Renal cortex interstitium (tissue), 11 donors: ENCODE results near the gene SFXN2. TPM values are rescaled to one million over a fixed set of nuclear protein-coding genes. Genes with fewer than 3 reads are reported as not detected.

Source experiments
- DNase-seq, 11 donors: peaks; one replicate each; pipeline ENCODE4 v3.0.0-alpha.2; 2013; ENCODE audit warnings: low read depth in 9 of 11, low spot score in 4 of 11; ENCODE audit errors: extremely low read depth in 1 of 11
- polyA plus RNA-seq, 3 donors: library from polyadenylated mRNA; unstranded; fragments of 120-200 nt; gene quantifications; one replicate each; pipeline ENCODE4 v1.2.1, GENCODE V29; 2013; ENCODE audit not compliant: insufficient read length in 3 of 3

Gene SFXN2
- polyA plus RNA-seq, 3 donors: 52.6 to 61.8 (median 58.4) TPM

GRCh38 chr10:102781921-102782557 lies 67.6 kb downstream of the SFXN2 start:
- no peak for DNase-seq

GRCh38 chr10:102782673-102783551 lies 68.5 kb downstream of the SFXN2 start:
- no peak for DNase-seq

- no peak for DNase-seq
These were observed 69.1 kb downstream of the SFXN2 start for GRCh38 chr10:102783568-102783967.

- DNase-seq: no peak
These were observed 71.4 kb downstream of the SFXN2 start for GRCh38 chr10:102785818-102786217.

GRCh38 chr10:102791754-102792395 lies 77.4 kb downstream of the SFXN2 start:
- DNase-seq: no peak

Other genes starting within 250 kb of the SFXN2 start
- 10 to 100 TPM; 74.2 to 95.7 (median 81.9) TPM for gene ACTR1A, start 211.9 kb upstream of the SFXN2 start, polyA plus RNA-seq
- 10 to 100 TPM; 27.3 to 30.3 (median 28.2) TPM for gene SUFU, start 210.7 kb upstream of the SFXN2 start, polyA plus RNA-seq
- 100 to 1,000 TPM; 124 to 132 (median 127) TPM for gene TRIM8, start 70.2 kb upstream of the SFXN2 start, polyA plus RNA-seq
- gene ARL3, start 239 bp upstream of the SFXN2 start, polyA plus RNA-seq: 10 to 100 TPM; 27.5 to 35.8 (median 31.5) TPM
- gene WBP1L, start 29.3 kb downstream of the SFXN2 start, polyA plus RNA-seq: 10 to 100 TPM; 40.9 to 48.8 (median 46.5) TPM
- under 1 TPM; 0.39 to 0.66 (median 0.54) TPM for gene CYP17A1, start 122.8 kb downstream of the SFXN2 start, polyA plus RNA-seq
- gene BORCS7, start 139.6 kb downstream of the SFXN2 start, polyA plus RNA-seq: 10 to 100 TPM; 49.8 to 60.3 (median 53.2) TPM
- gene AS3MT, start 154.8 kb downstream of the SFXN2 start, polyA plus RNA-seq: 10 to 100 TPM; 18.7 to 23.2 (median 20.8) TPM
- 10 to 100 TPM in 2 of 3 donors, 1 to 10 TPM in 1; 9.8 to 11.4 (median 11.1) TPM for gene CNNM2, start 203.7 kb downstream of the SFXN2 start, polyA plus RNA-seq